ENCODE results near the gene DDX1. TPM values are rescaled to one million over a fixed set of nuclear protein-coding genes. Genes with fewer than 3 reads are reported as not detected.

Gene DDX1
- total RNA-seq, 2 donors from 2014 or later, result 70.1 to 75.6 TPM

GRCh38 chr2:15622614-15623480 lies 31.2 kb downstream of the DDX1 start:
- intact Hi-C loops (cut with DNase I, micrococcal nuclease), result no loop called here

DNA sequence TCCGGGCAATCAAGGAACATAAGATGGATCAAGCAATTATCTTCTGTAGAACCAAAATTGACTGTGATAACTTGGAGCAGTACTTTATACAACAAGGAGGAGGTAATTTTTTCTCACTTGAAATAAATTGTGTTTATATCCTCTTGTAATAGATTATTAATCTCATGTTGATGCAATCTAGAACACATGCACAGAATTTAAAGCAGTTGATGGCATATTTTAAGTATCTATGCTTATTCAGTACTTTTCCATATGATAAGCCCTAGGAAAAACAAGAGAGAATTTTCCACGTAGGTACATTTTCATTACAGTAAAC lies 31.8 kb downstream of the DDX1 start:
- ATAC-seq (no peak), DNase-seq (no peak)
- intact Hi-C loops (cut with DNase I, micrococcal nuclease), result no loop called here

More at GRCh38 chr2:15622614-15623480, 31.2 kb downstream of the DDX1 start:
- DNase-seq, result no peak
- no peak for ATAC-seq

GRCh38 chr2:15623898-15624541 lies 32.4 kb downstream of the DDX1 start:
- DNase-seq, result no peak
- no peak for ATAC-seq
- intact Hi-C loops (cut with DNase I, micrococcal nuclease), result no loop called here

- DNase-seq (no peak), ATAC-seq (no peak)
- intact Hi-C loops (cut with DNase I, micrococcal nuclease), result no loop called here
Observed at GRCh38 chr2:15624903-15625302, 33.2 kb downstream of the DDX1 start.

GRCh38 chr2:15625344-15626036 lies 33.8 kb downstream of the DDX1 start:
- intact Hi-C loops (cut with DNase I, micrococcal nuclease), result no loop called here
- DNase-seq (no peak), ATAC-seq (no peak)

DNA sequence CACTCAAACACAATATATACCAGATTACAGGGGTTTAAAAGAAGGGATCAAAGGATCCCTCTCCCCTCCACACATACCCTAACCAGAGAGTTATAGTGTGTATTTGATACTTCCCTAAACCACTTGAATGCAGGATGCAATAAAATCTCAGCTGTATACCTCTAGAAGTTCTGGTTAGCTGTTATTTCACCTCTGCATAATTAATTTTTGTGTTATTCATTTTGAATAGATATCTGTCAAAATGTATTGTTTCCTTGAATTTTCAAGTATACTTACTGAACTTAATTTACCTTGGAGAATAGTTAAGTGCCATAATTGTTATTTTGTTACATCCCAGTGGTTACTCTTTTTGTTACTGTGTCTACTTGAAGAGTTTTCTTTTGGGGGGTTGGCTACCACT lies 34.5 kb downstream of the DDX1 start:
- ATAC-seq, result no peak
- DNase-seq, result no peak
- intact Hi-C loops (cut with DNase I, micrococcal nuclease), result no loop called here

GRCh38 chr2:15626967-15627366 lies 35.3 kb downstream of the DDX1 start:
- ATAC-seq (no peak), DNase-seq (no peak)
- intact Hi-C loops (cut with DNase I, micrococcal nuclease), result no loop called here

DNA sequence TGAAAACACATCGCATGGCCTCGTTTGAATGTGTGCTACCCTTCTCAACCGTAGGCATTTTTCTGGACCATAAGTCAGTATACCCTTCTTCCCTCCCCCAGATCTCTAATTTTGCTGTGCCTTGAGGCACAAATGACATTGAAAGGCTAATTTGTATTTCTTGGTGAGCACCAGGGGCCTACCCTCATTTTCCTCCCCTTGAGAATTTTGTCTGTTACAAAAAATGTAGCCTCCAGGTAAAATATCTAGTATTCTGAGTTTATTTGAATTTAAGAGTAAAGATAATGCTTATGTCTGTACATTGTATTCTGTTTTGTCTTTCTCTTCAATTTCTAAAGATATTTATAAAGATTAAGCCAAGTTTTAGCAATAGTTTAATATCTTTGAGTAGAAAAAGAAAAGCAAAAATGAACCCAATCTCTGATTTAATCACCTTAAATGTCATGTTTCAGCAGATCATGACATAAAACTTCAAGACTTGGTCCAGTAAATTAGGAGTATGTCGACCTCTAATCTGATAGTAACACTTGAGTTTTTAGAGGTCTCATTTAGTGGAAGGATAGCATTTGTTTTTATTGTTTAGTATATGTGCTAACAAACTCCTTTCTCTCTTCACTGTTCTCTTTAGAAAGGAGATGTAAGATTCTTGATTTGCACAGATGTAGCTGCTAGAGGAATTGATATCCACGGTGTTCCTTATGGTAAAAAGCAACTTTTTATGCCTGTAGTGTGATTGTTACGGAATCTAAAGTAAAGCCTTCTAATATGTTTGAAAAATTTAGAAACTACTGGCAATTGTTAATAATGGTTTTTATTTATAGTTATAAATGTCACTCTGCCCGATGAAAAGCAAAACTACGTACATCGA lies 36.4 kb downstream of the DDX1 start:
- intact Hi-C loops (cut with DNase I, micrococcal nuclease), result no loop called here
- DNase-seq (no peak), ATAC-seq (no peak)

- intact Hi-C loops (cut with DNase I, micrococcal nuclease), result no loop called here
- ATAC-seq (no peak), DNase-seq (no peak)
Observed at GRCh38 chr2:15628899-15629855, 37.5 kb downstream of the DDX1 start.

- intact Hi-C loops (cut with DNase I, micrococcal nuclease), result loop anchor here in 1 of 2 donors (10.0 kb wide), 1 partner anchor 974 kb away; no protein-coding TSS in a partner anchor
- ATAC-seq (no peak), DNase-seq (no peak)
Observed at GRCh38 chr2:15630121-15630977, 38.7 kb downstream of the DDX1 start.

- no peak for DNase-seq
- ATAC-seq, result no peak
- intact Hi-C loops (cut with DNase I, micrococcal nuclease), result loop anchor here in 1 of 2 donors (10.0 kb wide), 1 partner anchor 974 kb away; no protein-coding TSS in a partner anchor
Observed at GRCh38 chr2:15630978-15631719, 39.5 kb downstream of the DDX1 start.

DNA sequence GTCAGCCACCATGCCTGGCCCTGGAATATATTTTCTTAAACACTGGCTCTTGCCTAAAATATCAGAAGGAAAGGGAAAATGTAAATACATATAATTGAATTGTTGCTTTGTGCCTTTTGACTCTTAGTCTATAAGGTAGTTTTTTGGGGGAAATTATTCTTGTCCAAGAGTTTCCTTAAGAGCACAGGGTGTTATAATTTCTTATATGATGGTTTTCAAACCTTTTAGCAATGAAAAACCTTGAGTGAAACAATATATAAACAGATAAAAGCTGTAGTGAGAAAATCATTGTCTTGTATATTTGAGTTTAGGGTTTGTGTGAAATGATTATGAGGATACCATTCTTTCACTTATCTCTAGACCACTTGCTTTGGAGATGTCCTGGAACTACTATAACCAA lies 40.2 kb downstream of the DDX1 start:
- ATAC-seq (no peak), DNase-seq (no peak)
- intact Hi-C loops (cut with DNase I, micrococcal nuclease), result loop anchor here in 1 of 2 donors (10.0 kb wide), 1 partner anchor 973 kb away; no protein-coding TSS in a partner anchor

GRCh38 chr2:15633043-15633970 lies 41.6 kb downstream of the DDX1 start:
- DNase-seq, result no peak
- ATAC-seq, result no peak
- intact Hi-C loops (cut with DNase I, micrococcal nuclease), result loop anchor here in 1 of 2 donors (10.0 kb wide), 1 partner anchor 971 kb away; no protein-coding TSS in a partner anchor

DNA sequence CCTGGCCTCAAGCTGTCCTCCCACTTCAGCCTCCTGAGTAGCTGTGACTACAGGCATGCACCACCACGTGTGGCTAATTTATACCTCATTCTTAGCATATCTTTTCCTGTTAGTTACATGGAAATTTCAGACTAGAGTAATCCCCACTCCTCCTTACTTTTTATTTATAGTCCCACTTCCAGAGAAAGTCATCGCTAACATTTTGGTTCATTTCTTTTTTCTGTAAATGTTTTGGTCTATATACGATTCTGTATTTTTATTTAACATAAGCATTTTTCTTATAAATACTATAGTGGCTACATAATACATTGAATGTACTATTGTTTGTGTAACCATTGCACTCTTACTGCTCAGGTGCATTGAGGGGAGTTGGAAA lies 42.3 kb downstream of the DDX1 start:
- ATAC-seq (no peak), DNase-seq (no peak)
- intact Hi-C loops (cut with DNase I, micrococcal nuclease), result loop anchor here in 1 of 2 donors (10.0 kb wide), 1 partner anchor 971 kb away; no protein-coding TSS in a partner anchor
